Measurements from ENCODE around the gene PHACTR1.

DNA sequence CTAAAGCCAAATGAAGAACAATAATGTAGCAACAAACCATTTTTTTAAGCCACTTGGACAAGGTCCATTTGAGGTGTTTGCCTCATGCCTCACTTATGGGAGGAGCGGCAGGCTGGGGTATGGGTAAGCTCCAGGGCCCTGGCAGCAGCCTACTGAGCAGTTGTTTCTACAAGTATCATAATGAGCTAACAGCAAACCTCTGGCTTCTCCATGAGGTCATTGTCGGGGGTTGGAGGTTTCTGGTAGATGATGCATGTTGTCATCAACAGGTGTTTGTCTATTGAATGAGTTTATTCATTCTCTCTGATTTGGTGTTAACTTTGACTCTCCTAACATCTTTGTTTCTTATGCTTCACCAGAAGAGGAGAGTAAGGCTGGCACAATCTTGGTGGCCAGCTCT, 461.1 kb downstream of the PHACTR1 start:
- TF ChIP-seq, protein P1, sequence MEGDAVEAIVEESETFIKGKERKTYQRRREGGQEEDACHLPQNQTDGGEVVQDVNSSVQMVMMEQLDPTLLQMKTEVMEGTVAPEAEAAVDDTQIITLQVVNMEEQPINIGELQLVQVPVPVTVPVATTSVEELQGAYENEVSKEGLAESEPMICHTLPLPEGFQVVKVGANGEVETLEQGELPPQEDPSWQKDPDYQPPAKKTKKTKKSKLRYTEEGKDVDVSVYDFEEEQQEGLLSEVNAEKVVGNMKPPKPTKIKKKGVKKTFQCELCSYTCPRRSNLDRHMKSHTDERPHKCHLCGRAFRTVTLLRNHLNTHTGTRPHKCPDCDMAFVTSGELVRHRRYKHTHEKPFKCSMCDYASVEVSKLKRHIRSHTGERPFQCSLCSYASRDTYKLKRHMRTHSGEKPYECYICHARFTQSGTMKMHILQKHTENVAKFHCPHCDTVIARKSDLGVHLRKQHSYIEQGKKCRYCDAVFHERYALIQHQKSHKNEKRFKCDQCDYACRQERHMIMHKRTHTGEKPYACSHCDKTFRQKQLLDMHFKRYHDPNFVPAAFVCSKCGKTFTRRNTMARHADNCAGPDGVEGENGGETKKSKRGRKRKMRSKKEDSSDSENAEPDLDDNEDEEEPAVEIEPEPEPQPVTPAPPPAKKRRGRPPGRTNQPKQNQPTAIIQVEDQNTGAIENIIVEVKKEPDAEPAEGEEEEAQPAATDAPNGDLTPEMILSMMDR (IDR thresholded peaks at IDR 0.05; ENCODE audit: low read depth, low read length), result no peak
- no peak for TF ChIP-seq EZH2phosphoT487 (IDR thresholded peaks at IDR 0.05; ENCODE audit: low read depth)

Data from OCI-LY3 (cell line).